ENCODE data around the gene ETFBKMT.
"Not testable (repeated sequence)": the region's sequence is repeated elsewhere in the genome, so short reads cannot be mapped to it uniquely, and the experiment has no call there.

Gene ETFBKMT

DNA sequence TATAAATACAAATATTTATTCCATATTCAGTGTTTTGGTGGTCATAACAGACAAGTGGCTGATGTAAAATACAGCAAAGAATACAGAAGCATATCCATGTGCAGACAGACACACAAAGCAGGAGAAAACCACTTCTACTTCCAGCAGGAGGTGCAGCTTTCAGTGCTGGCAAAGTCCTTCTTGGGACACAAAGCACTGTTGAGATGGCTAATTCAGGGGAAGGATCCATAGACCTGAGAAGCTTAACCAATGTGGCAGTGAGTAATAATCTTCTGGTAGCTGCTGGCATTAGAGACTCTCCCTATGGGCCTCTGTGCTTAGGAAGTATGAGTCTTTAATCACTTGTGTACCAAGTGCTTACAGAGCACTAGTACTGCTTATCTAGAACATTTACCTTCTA is 42.6 kb downstream of the ETFBKMT start:
- H3K79me2 ChIP-seq (ENCODE audit: control insufficient read depth, low read length) = no peaks in the 10 kb centered on the region
- no peaks in the 10 kb centered on the region for H3K4me1 ChIP-seq (ENCODE audit: control insufficient read depth, low read length)
- H3K9me3 ChIP-seq (ENCODE audit: control insufficient read depth, insufficient read depth, low read length) = no peaks in the 10 kb centered on the region
- H3K4me2 ChIP-seq (ENCODE audit: low read length) = no peak overlapping the region
- no peaks in the 10 kb centered on the region for H4K20me1 ChIP-seq (ENCODE audit: control insufficient read depth, insufficient read depth, low read depth, low read length)
- no peak for TF ChIP-seq EZH2phosphoT487 (IDR thresholded peaks at IDR 0.05; ENCODE audit: borderline replicate concordance, low read length)
- TF ChIP-seq, protein P1, sequence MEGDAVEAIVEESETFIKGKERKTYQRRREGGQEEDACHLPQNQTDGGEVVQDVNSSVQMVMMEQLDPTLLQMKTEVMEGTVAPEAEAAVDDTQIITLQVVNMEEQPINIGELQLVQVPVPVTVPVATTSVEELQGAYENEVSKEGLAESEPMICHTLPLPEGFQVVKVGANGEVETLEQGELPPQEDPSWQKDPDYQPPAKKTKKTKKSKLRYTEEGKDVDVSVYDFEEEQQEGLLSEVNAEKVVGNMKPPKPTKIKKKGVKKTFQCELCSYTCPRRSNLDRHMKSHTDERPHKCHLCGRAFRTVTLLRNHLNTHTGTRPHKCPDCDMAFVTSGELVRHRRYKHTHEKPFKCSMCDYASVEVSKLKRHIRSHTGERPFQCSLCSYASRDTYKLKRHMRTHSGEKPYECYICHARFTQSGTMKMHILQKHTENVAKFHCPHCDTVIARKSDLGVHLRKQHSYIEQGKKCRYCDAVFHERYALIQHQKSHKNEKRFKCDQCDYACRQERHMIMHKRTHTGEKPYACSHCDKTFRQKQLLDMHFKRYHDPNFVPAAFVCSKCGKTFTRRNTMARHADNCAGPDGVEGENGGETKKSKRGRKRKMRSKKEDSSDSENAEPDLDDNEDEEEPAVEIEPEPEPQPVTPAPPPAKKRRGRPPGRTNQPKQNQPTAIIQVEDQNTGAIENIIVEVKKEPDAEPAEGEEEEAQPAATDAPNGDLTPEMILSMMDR (IDR thresholded peaks at IDR 0.05; ENCODE audit: low read depth, low read length, poor library complexity, severe bottlenecking) = no peak
- no peak overlapping the region for H3K27ac ChIP-seq (ENCODE audit: low read depth, low read length)
- peaks cover 4% of the 10 kb centered on the region; the same call in 1 of the 2 replicates for H3F3A ChIP-seq (ENCODE audit: control insufficient read depth, insufficient read depth)
- no peaks in the 10 kb centered on the region for H3K36me3 ChIP-seq (ENCODE audit: control insufficient read depth, low read length)
- H3K4me3 ChIP-seq (ENCODE audit: low read length) = no peak overlapping the region
- H3K27me3 ChIP-seq (ENCODE audit: control insufficient read depth, low read length) = no peaks in the 10 kb centered on the region
- no peaks in the 10 kb centered on the region for H3K9me2 ChIP-seq (replicated peaks; ENCODE audit: control insufficient read depth, low read length)

DNA sequence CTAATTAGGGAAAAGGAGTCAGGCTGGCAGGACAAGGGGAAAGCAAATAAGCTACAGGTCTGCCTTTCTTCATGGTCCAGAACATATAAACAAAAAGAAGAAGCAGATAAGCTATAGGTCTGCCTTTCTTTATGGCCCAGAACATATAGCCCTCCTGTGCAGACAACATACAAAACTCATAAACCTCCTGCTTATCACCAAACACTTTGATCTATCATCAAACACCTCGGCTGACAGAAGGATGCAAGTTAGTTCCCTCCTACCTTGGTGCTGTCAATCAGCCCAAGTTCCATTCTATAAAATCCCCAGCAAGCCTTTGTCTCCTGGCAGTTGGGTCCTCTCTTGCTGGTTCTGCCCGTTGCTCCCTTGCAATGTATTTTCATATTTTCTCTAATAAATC is 46.1 kb downstream of the ETFBKMT start:
- Histone ChIP-seq H3K27me3 (ENCODE audit: control insufficient read depth, low read length) (no peaks in the 10 kb centered on the region), H3K4me3 (ENCODE audit: low read length) (no peak overlapping the region), H3F3A (ENCODE audit: control insufficient read depth, insufficient read depth) (peaks cover 7% of the 10 kb centered on the region; the same call in 1 of the 2 replicates), H4K20me1 (ENCODE audit: control insufficient read depth, insufficient read depth, low read depth, low read length) (no peaks in the 10 kb centered on the region), H3K4me1 (ENCODE audit: control insufficient read depth, low read length) (peaks cover 5% of the 10 kb centered on the region), H3K4me2 (ENCODE audit: low read length) (no peak overlapping the region), H3K79me2 (ENCODE audit: control insufficient read depth, low read length) (no peaks in the 10 kb centered on the region), H3K9me2 (replicated peaks; ENCODE audit: control insufficient read depth, low read length) (no peaks in the 10 kb centered on the region), H3K36me3 (ENCODE audit: control insufficient read depth, low read length) (no peaks in the 10 kb centered on the region), H3K27ac (ENCODE audit: low read depth, low read length) (no peak overlapping the region), H3K9me3 (ENCODE audit: control insufficient read depth, insufficient read depth, low read length) (peaks cover 7% of the 10 kb centered on the region; the same call in 1 of the 2 replicates)
- TF ChIP-seq, protein P1 (IDR thresholded peaks at IDR 0.05; ENCODE audit: low read depth, low read length, poor library complexity, severe bottlenecking) = no peak
- no peak for TF ChIP-seq EZH2phosphoT487 (IDR thresholded peaks at IDR 0.05; ENCODE audit: borderline replicate concordance, low read length)

DNA sequence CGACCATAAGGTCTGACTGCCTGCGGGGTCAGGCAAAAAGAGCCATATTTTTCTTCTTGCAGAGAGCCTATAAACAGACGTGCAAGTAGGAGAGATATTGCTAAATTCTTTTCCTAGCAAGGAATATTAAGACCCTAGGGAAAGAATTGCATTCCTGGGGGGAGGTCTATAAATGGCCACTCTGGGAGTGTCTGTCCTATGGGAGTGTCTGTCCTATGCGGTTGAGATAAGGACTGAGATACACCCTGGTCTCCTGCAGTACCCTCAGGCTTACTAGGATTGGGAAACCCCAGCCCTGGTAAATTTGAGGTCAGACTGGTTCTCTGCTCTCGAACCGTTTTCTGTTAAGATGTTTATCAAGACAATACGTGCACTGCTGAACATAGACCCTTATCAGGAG is 48.6 kb downstream of the ETFBKMT start:
- not testable (repeated sequence) for H3K4me3 ChIP-seq (ENCODE audit: low read length); H3K27ac ChIP-seq (ENCODE audit: low read depth, low read length); H3K79me2 ChIP-seq (ENCODE audit: control insufficient read depth, low read length); H4K20me1 ChIP-seq (ENCODE audit: control insufficient read depth, insufficient read depth, low read depth, low read length); H3F3A ChIP-seq (ENCODE audit: control insufficient read depth, insufficient read depth); H3K4me2 ChIP-seq (ENCODE audit: low read length); H3K4me1 ChIP-seq (ENCODE audit: control insufficient read depth, low read length); H3K36me3 ChIP-seq (ENCODE audit: control insufficient read depth, low read length); H3K27me3 ChIP-seq (ENCODE audit: control insufficient read depth, low read length); H3K9me3 ChIP-seq (ENCODE audit: control insufficient read depth, insufficient read depth, low read length); H3K9me2 ChIP-seq (replicated peaks; ENCODE audit: control insufficient read depth, low read length)

DNA sequence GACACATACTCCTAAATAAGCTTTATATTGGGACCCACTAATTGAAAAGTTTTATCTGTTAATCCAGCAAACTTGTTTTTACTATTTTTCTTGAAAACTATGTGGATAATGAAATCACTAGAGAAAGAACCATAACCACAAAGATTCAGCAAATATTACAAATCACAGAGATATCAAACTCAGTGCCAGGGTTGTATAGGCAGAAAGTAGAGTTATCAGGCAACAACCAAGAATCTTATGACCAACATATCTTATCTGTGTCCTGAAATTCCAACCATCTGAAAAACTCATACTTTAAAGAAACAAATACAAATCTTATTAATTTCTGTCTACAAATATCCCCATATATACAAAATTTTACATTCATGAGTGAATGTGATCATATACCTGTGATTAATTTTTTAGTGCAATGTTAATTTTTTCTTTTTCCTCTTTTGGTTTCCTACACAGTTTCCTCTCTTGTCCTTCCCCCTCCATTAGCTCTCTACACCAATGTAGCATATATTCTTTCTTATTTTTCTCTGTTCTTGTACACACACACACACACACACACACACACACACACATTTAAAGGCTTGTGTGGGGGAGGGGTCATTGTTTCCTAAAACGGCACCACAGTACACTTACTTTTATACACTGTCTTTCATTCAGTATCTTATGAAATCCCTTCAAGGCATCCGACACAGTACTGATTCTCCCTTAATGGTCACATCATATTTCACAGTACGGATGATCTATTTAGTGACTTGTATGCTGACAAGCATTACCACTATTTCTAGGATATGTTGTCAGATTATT is 50.7 kb downstream of the ETFBKMT start:
- Histone ChIP-seq H3F3A (ENCODE audit: control insufficient read depth, insufficient read depth) (peaks cover 3% of the 10 kb centered on the region; the same call in 1 of the 2 replicates), H3K36me3 (ENCODE audit: control insufficient read depth, low read length) (no peaks in the 10 kb centered on the region), H3K4me2 (ENCODE audit: low read length) (no peak overlapping the region), H3K79me2 (ENCODE audit: control insufficient read depth, low read length) (no peaks in the 10 kb centered on the region), H3K9me3 (ENCODE audit: control insufficient read depth, insufficient read depth, low read length) (peaks cover 7% of the 10 kb centered on the region; the same call in 1 of the 2 replicates), H3K4me3 (ENCODE audit: low read length) (no peak overlapping the region), H3K9me2 (replicated peaks; ENCODE audit: control insufficient read depth, low read length) (no peaks in the 10 kb centered on the region), H3K4me1 (ENCODE audit: control insufficient read depth, low read length) (peaks cover 14% of the 10 kb centered on the region), H4K20me1 (ENCODE audit: control insufficient read depth, insufficient read depth, low read depth, low read length) (no peaks in the 10 kb centered on the region), H3K27ac (ENCODE audit: low read depth, low read length) (no peak overlapping the region), H3K27me3 (ENCODE audit: control insufficient read depth, low read length) (no peaks in the 10 kb centered on the region)
- no peak for TF ChIP-seq EZH2phosphoT487 (IDR thresholded peaks at IDR 0.05; ENCODE audit: borderline replicate concordance, low read length)
- TF ChIP-seq, protein P1 (IDR thresholded peaks at IDR 0.05; ENCODE audit: low read depth, low read length, poor library complexity, severe bottlenecking) = no peak

Data from DOHH2 (cell line).